K562 (cell line): Measurements from ENCODE around the gene MED31. TPM values are rescaled to one million over a fixed set of nuclear protein-coding genes. Genes with fewer than 3 reads are reported as not detected.
"Not testable (repeated sequence)": the region's sequence is repeated elsewhere in the genome, so short reads cannot be mapped to it uniquely, and the experiment has no call there.

Experiments
- ATAC-seq: fragments of 200-7000 bp; cut with Tn5 transposase; 3 replicates; pipeline ENCODE4 v1.9.1; 2020; ENCODE audit warnings: moderate library complexity
- BruUV-seq: library from RNA; stranded (reverse); fragments of 400-500 nt; replicated peaks from 2 replicates; lab custom pipeline; 2021; lab: Mats Ljungman, UMichigan
- CTCF ChIA-PET: fragments of 300-600 bp; formaldehyde crosslinking; extraction: SDS; loops from one replicate; lab custom pipeline; 2021; ENCODE audit warnings: low intra/inter-chr PET ratio; lab: Yijun Ruan, JAX
- POLR2A ChIA-PET: fragments of 300-600, 350-650 bp; sonication (Branson Sonifier 250); formaldehyde crosslinking; extraction: SDS; loops from one replicate; lab custom pipeline; 2021; ENCODE audit warnings: antibody characterized with exemption, inconsistent platforms; lab: Yijun Ruan, JAX
- DNase-seq, 4 experiments: peaks; one replicate each; pipeline versions ENCODE4 v3.0.0 to v3.0.0-alpha.2; 2011 to 2018; ENCODE audit warnings: low spot score in 3 of 4, mixed read lengths in 3 of 4; ENCODE audit errors: extremely low read depth in 1 of 4
- FAIRE-seq: peaks from 2 replicates; lab custom pipeline; 2011; peaks lifted over from hg19 to GRCh38; lab: Jason Lieb, UNC
- H2AFZ ChIP-seq: 2 replicates; pipeline ENCODE4 v1.6.0; 2011; ENCODE audit warnings: low read depth, low read length, control low read depth, inconsistent platforms
- H3K27ac ChIP-seq: fragments of 200-600 bp; 3 replicates; pipeline ENCODE4 v1.8.0; 2011; ENCODE audit warnings: low read depth, mild to moderate bottlenecking, control low read depth, inconsistent platforms, low read length, moderate library complexity, mixed read lengths; ENCODE audit errors: extremely low read depth
- H3K27me3 ChIP-seq, 2 experiments: fragments of 300-600 bp in 1 of 2; 2 replicates in 1 of 2; 3 replicates in 1 of 2; pipeline versions ENCODE4 v1.6.0 to v1.8.0; 2011; ENCODE audit warnings: inconsistent platforms in 2 of 2, low read length in 2 of 2, mild to moderate bottlenecking in 1 of 2, mixed read lengths in 1 of 2, moderate library complexity in 1 of 2; ENCODE audit not compliant: control insufficient read depth in 2 of 2, insufficient read depth in 2 of 2
- H3K36me3 ChIP-seq: fragments of 300-600 bp; 3 replicates; pipeline ENCODE4 v1.8.0; 2011; ENCODE audit warnings: mild to moderate bottlenecking, low read length, inconsistent platforms; ENCODE audit not compliant: control insufficient read depth, insufficient read depth
- H3K4me1 ChIP-seq, 2 experiments: fragments of 200-600 bp in 1 of 2; replicated peaks in 1 of 2; 2 replicates in 1 of 2; 3 replicates in 1 of 2; pipeline versions ENCODE4 v1.5.1 to v1.8.0; 2011; ENCODE audit warnings: inconsistent platforms in 2 of 2, low read length in 2 of 2, mild to moderate bottlenecking in 1 of 2, mixed read lengths in 1 of 2, moderate library complexity in 1 of 2; ENCODE audit not compliant: control insufficient read depth in 2 of 2, insufficient read depth in 2 of 2
- H3K4me2 ChIP-seq: 2 replicates; pipeline ENCODE4 v1.6.1; 2011; ENCODE audit warnings: low read length, control low read depth, inconsistent platforms, mixed read lengths; ENCODE audit not compliant: insufficient read depth
- H3K4me3 ChIP-seq: fragments of 200-600 bp; sonication (generic), shearing (Covaris generic); 2 replicates; pipeline ENCODE4 v1.5.1; 2016; ENCODE audit warnings: control low read depth, inconsistent platforms
- H3K79me2 ChIP-seq: fragments of 200-600 bp; 3 replicates; pipeline ENCODE4 v1.8.0; 2011; ENCODE audit warnings: low read length, inconsistent platforms; ENCODE audit not compliant: control insufficient read depth, insufficient read depth
- H3K9ac ChIP-seq, 2 experiments: 2 replicates each; pipeline versions ENCODE4 v1.6.0 to v1.6.1; 2011; ENCODE audit warnings: low read depth in 2 of 2, low read length in 2 of 2, control low read depth in 1 of 2, inconsistent platforms in 1 of 2, mild to moderate bottlenecking in 1 of 2, mixed read lengths in 1 of 2; ENCODE audit not compliant: insufficient read depth in 1 of 2
- H3K9me1 ChIP-seq: one replicate; pipeline ENCODE4 v1.6.0; 2011; ENCODE audit warnings: inconsistent platforms, mild to moderate bottlenecking, low read length, moderate library complexity; ENCODE audit not compliant: control insufficient read depth, insufficient read depth
- H3K9me3 ChIP-seq: replicated peaks from 2 replicates; pipeline ENCODE4 v1.5.1; 2011; ENCODE audit warnings: low read depth, low read length, inconsistent platforms; ENCODE audit not compliant: control insufficient read depth, insufficient read depth
- H4K20me1 ChIP-seq: replicated peaks from 2 replicates; pipeline ENCODE4 v1.6.1; 2011; ENCODE audit warnings: low read length, inconsistent platforms, mixed read lengths; ENCODE audit not compliant: control insufficient read depth, insufficient read depth
- COPS2 ChIP-seq: fragments of 450-650 bp; conservative IDR thresholded peaks from 2 replicates; pipeline ENCODE4 v1.6.1; 2016; ENCODE audit warnings: mild to moderate bottlenecking, moderate library complexity
- NCOA1 ChIP-seq: fragments of 450-650 bp; IDR thresholded peaks from 2 replicates; pipeline ENCODE4 v1.6.1; 2016; ENCODE audit warnings: low read depth
- ZNF217 ChIP-seq: sonication (generic); formaldehyde crosslinking; IDR thresholded peaks from 2 replicates; pipeline ENCODE4 v1.8.0; 2022; ENCODE audit warnings: mild to moderate bottlenecking, missing genetic modification reagents
- ZNF589 ChIP-seq: fragments of 200-800 bp; sonication (Bioruptor generic); IDR thresholded peaks from 2 replicates; pipeline ENCODE4 v1.6.1; 2016; ENCODE audit warnings: low read depth, missing genetic modification characterization, missing compliant biosample characterization
- WGBS: fragments of 100-300 bp; shearing (Covaris generic); methylation state at CpG from one replicate; pipeline ENCODE4 v1.1.6; 2016; ENCODE audit warnings: low coverage, mixed read lengths; ENCODE audit not compliant: insufficient coverage; ENCODE audit errors: missing lambda C conversion rate; 5-methylcytosine and 5-hydroxymethylcytosine counted together
- in situ Hi-C: fragments of 300-500 bp; cut with MboI; formaldehyde crosslinking; loops from 4 replicates; pipeline ENCODE4 v1.15.0; 2018; ENCODE audit warnings: inconsistent platforms, mixed read lengths
- intact Hi-C: fragments of 100-400 bp; cut with micrococcal nuclease; formaldehyde crosslinking; loops from 2 replicates; pipeline ENCODE4 v1.14.2; 2022
- polyA plus RNA-seq, 8 experiments: library from polyadenylated mRNA; depleted of rRNA in 4 of 8; stranded (reverse) in 5 of 8; unstranded in 3 of 8; fragments of >200 nt; fragmentation: Nextera tagmentation in 2 of 8; fragmentation: Illumina TruSeq in 1 of 8; extraction: Ambion mirVana in 2 of 8; extraction: Trizol in 1 of 8; gene quantifications; 2 replicates each; pipeline versions ENCODE4 v1.2.1 to v1.2.3, GENCODE V29; 2011 to 2014; ENCODE audit warnings: inconsistent platforms in 1 of 8, missing spikeins in 1 of 8
- total RNA-seq, 7 experiments: library from RNA; depleted of rRNA in 6 of 7; stranded (reverse); fragments of >200 nt in 6 of 7; fragmentation: Illumina TruSeq in 2 of 7; extraction: Trizol in 2 of 7; gene quantifications; 2 replicates each; pipeline versions ENCODE4 v1.2.1 to v1.2.3, GENCODE V29; 2011 to 2021; ENCODE audit warnings: low replicate concordance in 1 of 7

Gene MED31
- total and polyA plus RNA-seq, 9 of the 15 experiments (the other 6 are each of a cell fraction or from before 2014, with no cell fraction given) = 6.4 to 39.9 (median 14.6) TPM

- ChIA-PET CTCF (no interaction called here), POLR2A (no interaction called here)
- Histone ChIP-seq H3K36me3 (no peaks in the 10 kb centered on the region), H4K20me1 (no peaks in the 10 kb centered on the region), H3K9me3 (no peaks in the 10 kb centered on the region), H3K4me2 (no peak overlapping the region), H3K4me3 (no peak overlapping the region), H2AFZ (no peak overlapping the region), H3K9me1 (no peaks in the 10 kb centered on the region), H3K4me1 (0 out of 5 replicates have a peak, but pooled peaks cover 0 to under 1% of the 10 kb centered on the region in 2 experiments), H3K79me2 (no peaks in the 10 kb centered on the region), H3K9ac (no peak overlapping the region), H3K27me3 (peaks cover 0 to 19% of the 10 kb centered on the region in 2 experiments; a peak in 3 of 5 replicates), H3K27ac (no peak overlapping the region)
- intact Hi-C loops (no loop called here), in situ Hi-C loops (no loop called here)
- DNase-seq (no peak), ATAC-seq (no peak), FAIRE-seq (no peak)
- BruUV-seq = no TSS peak
- WGBS = 24% methylated on average over 7 of the region's 9 CpGs
- TF ChIP-seq COPS2 (no peak), NCOA1 (no peak), ZNF217 (CRISPR knock-in tag) (no peak), ZNF589 (CRISPR knock-in tag) (no peak)
Measured at GRCh38 chr17:6660101-6660500, 8.7 kb upstream of the MED31 start.

DNA sequence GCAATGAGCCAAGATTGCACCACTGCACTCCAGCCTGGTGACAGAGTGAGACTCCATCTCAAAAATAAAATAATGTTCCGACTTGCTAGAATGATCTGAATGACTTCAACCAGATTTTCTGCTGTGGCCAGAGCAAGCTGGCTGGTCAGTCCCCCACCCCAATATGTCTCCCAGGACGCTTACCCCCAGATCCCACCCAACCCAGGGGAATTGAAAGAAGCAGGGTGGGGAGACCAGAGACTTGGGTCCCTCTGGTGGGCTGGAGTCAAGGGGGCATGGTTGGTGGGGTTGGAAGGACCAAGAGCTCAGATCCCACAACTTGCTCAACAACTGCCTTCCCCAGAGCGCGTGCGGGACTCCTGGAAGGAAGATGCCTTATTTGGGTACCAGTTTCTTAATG is 7.0 kb upstream of the MED31 start:
- FAIRE-seq, H3K36me3 ChIP-seq, H3K4me2 ChIP-seq, intact Hi-C loops, H3K4me1 ChIP-seq, CTCF ChIA-PET, H3K9me1 ChIP-seq, in situ Hi-C loops, BruUV-seq, H3K27ac ChIP-seq, ATAC-seq, H4K20me1 ChIP-seq, POLR2A ChIA-PET, H3K9me3 ChIP-seq, H3K79me2 ChIP-seq, H2AFZ ChIP-seq, DNase-seq, H3K9ac ChIP-seq, H3K4me3 ChIP-seq: not testable (repeated sequence)
- 0% methylated on average over 2 of the region's 5 CpGs for WGBS
- peaks cover 0 to 21% of the 10 kb centered on the region in 2 experiments; a peak in 3 of 5 replicates for H3K27me3 ChIP-seq
